ENCODE data around the gene AAK1. TPM values are rescaled to one million over a fixed set of nuclear protein-coding genes. Genes with fewer than 3 reads are reported as not detected.
"Not testable (repeated sequence)": the region's sequence is repeated elsewhere in the genome, so short reads cannot be mapped to it uniquely, and the experiment has no call there.

AAK1 gene
- polyA plus RNA-seq, 12 donors = 11.3 to 30.7 (median 14.5) TPM; not detected in 1

GRCh38 chr2:69662547-69662946, 19.0 kb upstream of the AAK1 start:
- DNase-seq = not testable (repeated sequence)

- no peak for DNase-seq
Measured at GRCh38 chr2:69660637-69661036, 17.1 kb upstream of the AAK1 start.

GRCh38 chr2:69659941-69660483, 16.5 kb upstream of the AAK1 start:
- DNase-seq = no peak

GRCh38 chr2:69659349-69659748, 15.8 kb upstream of the AAK1 start:
- no peak for DNase-seq

GRCh38 chr2:69652206-69652605, 8.7 kb upstream of the AAK1 start:
- DNase-seq = no peak

GRCh38 chr2:69647196-69647595, 3.7 kb upstream of the AAK1 start:
- DNase-seq = not testable (repeated sequence)

- no peak for DNase-seq
Measured at GRCh38 chr2:69646714-69647113, 3.2 kb upstream of the AAK1 start.

- DNase-seq = no peak
Measured at GRCh38 chr2:69645921-69646320, 2.4 kb upstream of the AAK1 start.

- no peak for DNase-seq
Measured at GRCh38 chr2:69645031-69645431, 1.5 kb upstream of the AAK1 start.

GRCh38 chr2:69644506-69644979, 1.0 kb upstream of the AAK1 start:
- no peak for DNase-seq

GRCh38 chr2:69642709-69643601, 584 bp downstream of the AAK1 start:
- DNase-seq = peak; percentile 80

- no peak for DNase-seq
Measured at GRCh38 chr2:69641887-69642708, 1.4 kb downstream of the AAK1 start.

GRCh38 chr2:69641471-69641870, 2.1 kb downstream of the AAK1 start:
- no peak for DNase-seq

- no peak for DNase-seq
Measured at GRCh38 chr2:69639266-69639665, 4.3 kb downstream of the AAK1 start.

- no peak for DNase-seq
Measured at GRCh38 chr2:69638630-69639029, 4.9 kb downstream of the AAK1 start.

GRCh38 chr2:69637923-69638322, 5.6 kb downstream of the AAK1 start:
- no peak for DNase-seq

GRCh38 chr2:69636395-69636794, 7.1 kb downstream of the AAK1 start:
- DNase-seq = no peak

- DNase-seq = no peak
Measured at GRCh38 chr2:69635432-69635831, 8.1 kb downstream of the AAK1 start.

GRCh38 chr2:69634196-69634821, 9.2 kb downstream of the AAK1 start:
- DNase-seq = no peak

- DNase-seq = no peak
Measured at GRCh38 chr2:69631402-69631801, 12.1 kb downstream of the AAK1 start.

- no peak for DNase-seq
Measured at GRCh38 chr2:69629921-69630608, 13.5 kb downstream of the AAK1 start.

Measured in muscle of arm (tissue), 12 donors.